B cell (primary cell): ENCODE measurements around the gene CTPS2. TPM values are rescaled to one million over a fixed set of nuclear protein-coding genes. Genes with fewer than 3 reads are reported as not detected.

Source experiments
- ATAC-seq: fragments of 200-7000 bp; cut with Tn5 transposase; one replicate; pipeline ENCODE4 v1.10.0; 2021; ENCODE audit warnings: low read depth, mild to moderate bottlenecking, moderate number of reproducible peaks, moderate library complexity
- CTCF ChIA-PET: fragments of 350-600 bp; sonication (Branson Sonifier 250); formaldehyde crosslinking; loops from one replicate; lab custom pipeline; 2021; ENCODE audit warnings: antibody characterized with exemption, inconsistent platforms; lab: Charles Lee
- POLR2A ChIA-PET: fragments of 350-600 bp; sonication (Branson Sonifier 250); formaldehyde crosslinking; loops from one replicate; lab custom pipeline; 2021; ENCODE audit warnings: antibody characterized with exemption; lab: Charles Lee
- DNase-seq: peaks from one replicate; pipeline ENCODE4 v3.0.0; 2013
- H2AFZ ChIP-seq: 2 replicates; pipeline ENCODE4 v1.6.1; 2012; ENCODE audit warnings: mild to moderate bottlenecking, low read depth, low read length; ENCODE audit not compliant: insufficient read depth, poor library complexity, severe bottlenecking
- H3K27ac ChIP-seq, 2 donors: 1 replicate in 1 of 2; 2 replicates in 1 of 2; pipeline ENCODE4 v1.5.1; 2012 to 2013; ENCODE audit warnings: low read length in 2 of 2, mild to moderate bottlenecking in 2 of 2, moderate library complexity in 1 of 2
- H3K27me3 ChIP-seq, 4 experiments: fragments of 200-600 bp in 1 of 4; sonication (generic) in 1 of 4; replicated peaks in 1 of 4; 1 replicate in 2 of 4; 2 replicates in 2 of 4; pipeline versions ENCODE4 v1.6.1 to v1.7.0; 2013 to 2016; ENCODE audit warnings: low read length in 3 of 4, mild to moderate bottlenecking in 2 of 4, mixed read lengths in 1 of 4, moderate library complexity in 1 of 4; ENCODE audit not compliant: insufficient read depth in 4 of 4, control insufficient read depth in 3 of 4; ENCODE audit errors: control extremely low read depth in 1 of 4
- H3K36me3 ChIP-seq, 2 experiments: replicated peaks in 1 of 2; 1 replicate in 1 of 2; 2 replicates in 1 of 2; pipeline versions ENCODE4 v1.6.1 to v1.7.1; 2013; ENCODE audit warnings: low read length in 1 of 2; ENCODE audit not compliant: insufficient read depth in 2 of 2, control insufficient read depth in 1 of 2; ENCODE audit errors: control extremely low read depth in 1 of 2, extremely low read depth in 1 of 2
- H3K4me1 ChIP-seq, 2 donors: fragments of 200-600 bp in 1 of 2; sonication (generic) in 1 of 2; 1 replicate in 1 of 2; 2 replicates in 1 of 2; pipeline versions ENCODE4 v1.5.1 to v1.6.1; 2013 to 2017; ENCODE audit warnings: low read length in 2 of 2; ENCODE audit not compliant: control insufficient read depth in 2 of 2, insufficient read depth in 2 of 2
- H3K4me2 ChIP-seq: replicated peaks from 2 replicates; pipeline ENCODE3; 2012; ENCODE audit warnings: mild to moderate bottlenecking, low read depth, low read length; ENCODE audit not compliant: poor library complexity, severe bottlenecking
- H3K4me3 ChIP-seq, 5 experiments: fragments of 200-600 bp in 1 of 5; sonication (generic) in 1 of 5; 1 replicate in 3 of 5; 2 replicates in 2 of 5; pipeline versions ENCODE4 v1.5.1 to v1.7.0; 2011 to 2016; ENCODE audit warnings: low read length in 4 of 5, mild to moderate bottlenecking in 4 of 5, low read depth in 2 of 5, control low read depth in 1 of 5, moderate library complexity in 1 of 5; ENCODE audit not compliant: insufficient read depth in 1 of 5; ENCODE audit errors: control extremely low read depth in 1 of 5, extremely low read depth in 1 of 5
- H3K79me2 ChIP-seq: fragments of 200-600 bp; sonication (generic); one replicate; pipeline ENCODE4 v1.6.0; 2016; ENCODE audit warnings: low read length; ENCODE audit not compliant: control insufficient read depth, insufficient read depth
- H3K9ac ChIP-seq: fragments of 200-600 bp; sonication (generic); 2 replicates; pipeline ENCODE4 v1.6.1; 2017; ENCODE audit warnings: mild to moderate bottlenecking, low read length, moderate library complexity
- H3K9me3 ChIP-seq, 3 donors: one replicate each; pipeline versions ENCODE4 v1.6.1 to v1.7.1; 2013; ENCODE audit warnings: low read length in 2 of 3; ENCODE audit not compliant: control insufficient read depth in 2 of 3, insufficient read depth in 1 of 3; ENCODE audit errors: control extremely low read depth in 1 of 3
- H4K20me1 ChIP-seq: 2 replicates; pipeline ENCODE4 v1.6.0; 2012; ENCODE audit warnings: mild to moderate bottlenecking, low read length; ENCODE audit not compliant: insufficient read depth, control insufficient read depth, poor library complexity, severe bottlenecking
- H3K27ac Mint-ChIP-seq: one replicate; pipeline ENCODE4 v1.8.0; 2021; ENCODE audit warnings: mixed read lengths
- H3K27me3 Mint-ChIP-seq: one replicate; pipeline ENCODE4 v1.8.0; 2021; ENCODE audit warnings: mixed read lengths
- H3K4me1 Mint-ChIP-seq: one replicate; pipeline ENCODE4 v1.8.0; 2021; ENCODE audit warnings: mixed read lengths
- H3K4me3 Mint-ChIP-seq: one replicate; pipeline ENCODE4 v1.8.0; 2021; ENCODE audit warnings: mixed read lengths
- H3K9me3 Mint-ChIP-seq: one replicate; pipeline ENCODE4 v1.8.0; 2022; ENCODE audit warnings: mixed read lengths; ENCODE audit not compliant: insufficient read depth
- CTCF ChIP-seq: fragments of 200-600 bp; IDR thresholded peaks from one replicate; pipeline ENCODE4 v1.8.0; 2022; ENCODE audit warnings: antibody characterized with exemption, mild to moderate bottlenecking
- EZH2 ChIP-seq: IDR thresholded peaks from 2 replicates; pipeline ENCODE4 v1.6.1; 2012; ENCODE audit warnings: borderline replicate concordance, low read depth, mild to moderate bottlenecking, moderate library complexity, low read length; ENCODE audit not compliant: insufficient read depth, poor library complexity, severe bottlenecking
- WGBS: methylation state at CpG from one replicate; pipeline ENCODE4 v1.1.5; 2013; ENCODE audit warnings: missing lambda C conversion rate; ENCODE audit not compliant: insufficient coverage; 5-methylcytosine and 5-hydroxymethylcytosine counted together
- intact Hi-C: fragments of 100-400 bp; cut with micrococcal nuclease; formaldehyde crosslinking; loops from one replicate; pipeline ENCODE4 v1.10.0; 2022
- polyA plus RNA-seq: library from polyadenylated mRNA; depleted of rRNA; stranded (reverse); fragments of >200 nt; gene quantifications from 2 replicates; pipeline ENCODE4 v1.2.3, GENCODE V29; 2012
- total RNA-seq, 2 donors: library from RNA; stranded (reverse); fragments of 120-200 nt in 1 of 2; gene quantifications; 1 replicate in 1 of 2; 2 replicates in 1 of 2; pipeline versions ENCODE4 v1.2.3 to v1.2.4, GENCODE V29; 2013 to 2022

The CTPS2 gene
- total and polyA plus RNA-seq, 2 donors (not counting 1 experiment from before 2014, with no cell fraction given) = 2.5 to 11.7 TPM

DNA sequence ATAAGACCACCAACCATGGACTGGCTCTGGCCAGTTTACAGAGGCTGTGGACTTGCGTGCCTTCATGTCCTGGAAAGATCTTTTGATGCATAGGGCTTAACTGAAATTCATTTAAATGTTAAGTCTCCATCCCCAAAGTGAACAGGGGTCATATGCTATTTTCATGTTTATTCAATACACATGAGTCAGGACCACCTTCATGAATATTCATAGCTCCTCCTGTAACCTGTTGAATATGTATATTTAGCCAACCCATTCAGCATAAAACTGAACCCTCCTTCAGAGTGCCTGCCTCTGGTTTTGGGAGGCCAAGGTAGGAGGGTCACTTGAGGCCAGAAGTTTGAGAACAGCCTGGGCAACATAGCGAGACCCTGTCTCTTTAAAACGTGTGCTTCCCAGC lies 7.1 kb downstream of the CTPS2 start:
- Histone ChIP-seq H3K9me3 (no peaks in the 10 kb centered on the region), H3K79me2 (no peaks in the 10 kb centered on the region), H3K27ac (no peak overlapping the region), H3K4me1 (no peaks in the 10 kb centered on the region), H3K4me3 (no peak overlapping the region), H3K36me3 (no peaks in the 10 kb centered on the region), H3K9ac (no peak overlapping the region), H3K27me3 (no peaks in the 10 kb centered on the region), H2AFZ (no peak overlapping the region), H4K20me1 (no peaks in the 10 kb centered on the region), H3K4me2 (no peak overlapping the region)
- Mint-ChIP-seq H3K4me1 (peaks cover 17% of the 10 kb centered on the region), H3K9me3 (no peaks in the 10 kb centered on the region), H3K27ac (peak overlapping the region; percentile 50), H3K4me3 (no peak overlapping the region), H3K27me3 (no peaks in the 10 kb centered on the region)
- intact Hi-C loops = no loop called here
- CTCF ChIA-PET = interaction anchor here (0.7 kb wide), 1 partner anchor 22 kb away, joined by 3 read pairs; no protein-coding TSS in a partner anchor
- ATAC-seq = no peak
- POLR2A ChIA-PET = no interaction called here
- DNase-seq = no peak
- WGBS = 100% methylated on average over 1 of the region's 3 CpGs
- TF ChIP-seq CTCF = no peak

DNA sequence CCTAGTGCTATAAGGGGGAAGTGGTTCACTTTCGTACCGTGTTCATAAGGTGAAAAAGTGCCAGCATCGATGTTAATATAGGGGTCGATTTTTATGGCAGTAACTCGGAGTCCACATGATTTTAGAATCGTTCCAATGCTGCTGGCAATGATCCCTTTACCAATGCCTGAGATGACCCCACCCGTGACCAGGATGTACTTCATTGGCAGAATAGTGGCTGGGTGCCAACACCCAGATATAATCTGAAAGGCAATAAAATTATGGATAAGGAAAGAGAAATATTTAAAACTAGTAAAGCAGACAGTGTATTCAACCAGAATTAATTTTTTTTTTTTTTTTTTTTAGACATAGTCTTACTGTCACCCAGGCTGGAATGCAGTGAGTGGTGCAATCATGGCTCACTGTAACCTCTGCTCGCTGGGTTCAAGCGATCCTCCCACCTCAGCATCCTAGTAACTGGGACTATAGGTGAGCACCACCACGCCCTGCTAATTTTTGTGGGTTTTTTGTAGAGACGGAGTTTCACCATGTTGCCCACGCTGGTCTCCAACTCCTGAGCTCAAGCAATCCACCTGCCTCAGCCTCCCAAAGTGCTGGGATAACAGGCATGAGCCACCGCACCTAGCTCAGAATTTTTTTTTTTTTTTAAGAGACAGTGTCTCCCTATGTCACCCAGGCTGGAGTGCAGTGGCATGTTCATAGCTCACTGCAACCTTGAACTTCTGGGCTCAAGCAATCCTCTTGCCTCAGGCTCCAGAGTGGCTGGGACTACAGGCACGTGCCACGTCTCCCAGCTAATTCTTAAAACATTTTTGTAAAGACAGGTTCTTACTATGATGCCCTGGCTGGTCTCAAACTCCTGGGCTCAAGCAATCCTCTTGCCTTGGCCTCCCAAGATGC lies 9.5 kb downstream of the CTPS2 start:
- ATAC-seq = no peak
- no peak for DNase-seq
- Mint-ChIP-seq H3K4me1 (peaks cover 10% of the 10 kb centered on the region), H3K9me3 (no peaks in the 10 kb centered on the region), H3K27me3 (no peaks in the 10 kb centered on the region), H3K4me3 (no peak overlapping the region), H3K27ac (no peak overlapping the region)
- H3K9ac ChIP-seq = no peak overlapping the region
- no peak overlapping the region for H3K4me3 ChIP-seq
- no peaks in the 10 kb centered on the region for H3K79me2 ChIP-seq
- ChIA-PET CTCF (interaction anchor here (0.7 kb wide), 1 partner anchor 10 kb away, joined by 3 read pairs; no protein-coding TSS in a partner anchor), POLR2A (no interaction called here)
- no peaks in the 10 kb centered on the region for H4K20me1 ChIP-seq
- no peak for TF ChIP-seq CTCF
- no peak for TF ChIP-seq EZH2
- WGBS = 98% methylated on average over 6 of the region's 15 CpGs
- H3K27me3 ChIP-seq = no peaks in the 10 kb centered on the region
- intact Hi-C loops = no loop called here
- no peak overlapping the region for H2AFZ ChIP-seq
- no peak overlapping the region for H3K27ac ChIP-seq
- H3K4me2 ChIP-seq = no peak overlapping the region
- no peaks in the 10 kb centered on the region for H3K36me3 ChIP-seq
- no peaks in the 10 kb centered on the region for H3K4me1 ChIP-seq
- H3K9me3 ChIP-seq = no peaks in the 10 kb centered on the region
